ENCODE results near the gene DMC1. TPM values are rescaled to one million over a fixed set of nuclear protein-coding genes. Genes with fewer than 3 reads are reported as not detected.

DMC1 gene
- total and polyA plus RNA-seq, 2 of the 13 experiments (the other 11 are each of a cell fraction or from before 2014, with no cell fraction given), result 0.82 TPM; not detected in 1

DNA sequence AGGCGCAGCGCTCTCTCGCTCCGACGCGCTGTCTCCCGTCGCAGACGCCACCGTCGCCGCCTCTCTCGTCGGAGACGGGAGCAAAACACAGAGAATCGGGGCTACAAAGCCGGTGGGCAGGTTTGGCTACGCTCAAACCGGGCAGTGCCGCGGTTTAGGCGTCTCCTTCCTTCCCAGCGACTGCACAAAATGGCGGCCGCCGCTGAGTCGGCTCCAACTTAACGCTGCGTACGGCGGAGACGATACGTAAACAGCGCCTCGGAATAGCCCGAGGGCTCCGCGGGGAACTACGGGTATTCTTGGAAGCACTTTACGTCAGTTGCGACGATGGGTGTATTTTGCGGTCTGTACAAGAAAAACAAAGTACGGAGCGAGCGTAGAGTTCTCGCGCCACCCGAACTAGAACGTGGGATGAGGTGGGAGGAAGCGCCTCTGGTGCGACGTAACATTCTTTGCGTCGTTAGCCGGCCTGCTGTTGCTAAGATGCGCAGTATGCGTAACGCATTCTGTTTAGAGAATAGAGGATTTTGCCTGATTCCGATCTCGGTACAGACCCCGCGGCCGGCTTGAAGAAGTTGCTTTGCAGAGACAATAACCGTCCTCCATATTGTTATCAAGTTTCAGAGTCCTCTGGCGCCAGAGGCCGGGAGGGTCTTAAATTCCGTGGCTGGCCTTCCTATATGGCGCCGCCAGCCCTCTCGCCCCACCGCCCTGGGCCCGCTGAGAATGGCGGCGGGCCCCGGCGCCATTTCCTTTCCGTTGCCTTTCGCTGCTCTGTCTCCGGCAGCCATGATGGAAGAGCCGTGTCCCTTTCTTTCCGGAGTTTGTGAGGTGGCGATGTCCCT is 63.6 kb downstream of the DMC1 start, which contains the start of gene DDX17 (continued):
- TF ChIP-seq, protein P1, sequence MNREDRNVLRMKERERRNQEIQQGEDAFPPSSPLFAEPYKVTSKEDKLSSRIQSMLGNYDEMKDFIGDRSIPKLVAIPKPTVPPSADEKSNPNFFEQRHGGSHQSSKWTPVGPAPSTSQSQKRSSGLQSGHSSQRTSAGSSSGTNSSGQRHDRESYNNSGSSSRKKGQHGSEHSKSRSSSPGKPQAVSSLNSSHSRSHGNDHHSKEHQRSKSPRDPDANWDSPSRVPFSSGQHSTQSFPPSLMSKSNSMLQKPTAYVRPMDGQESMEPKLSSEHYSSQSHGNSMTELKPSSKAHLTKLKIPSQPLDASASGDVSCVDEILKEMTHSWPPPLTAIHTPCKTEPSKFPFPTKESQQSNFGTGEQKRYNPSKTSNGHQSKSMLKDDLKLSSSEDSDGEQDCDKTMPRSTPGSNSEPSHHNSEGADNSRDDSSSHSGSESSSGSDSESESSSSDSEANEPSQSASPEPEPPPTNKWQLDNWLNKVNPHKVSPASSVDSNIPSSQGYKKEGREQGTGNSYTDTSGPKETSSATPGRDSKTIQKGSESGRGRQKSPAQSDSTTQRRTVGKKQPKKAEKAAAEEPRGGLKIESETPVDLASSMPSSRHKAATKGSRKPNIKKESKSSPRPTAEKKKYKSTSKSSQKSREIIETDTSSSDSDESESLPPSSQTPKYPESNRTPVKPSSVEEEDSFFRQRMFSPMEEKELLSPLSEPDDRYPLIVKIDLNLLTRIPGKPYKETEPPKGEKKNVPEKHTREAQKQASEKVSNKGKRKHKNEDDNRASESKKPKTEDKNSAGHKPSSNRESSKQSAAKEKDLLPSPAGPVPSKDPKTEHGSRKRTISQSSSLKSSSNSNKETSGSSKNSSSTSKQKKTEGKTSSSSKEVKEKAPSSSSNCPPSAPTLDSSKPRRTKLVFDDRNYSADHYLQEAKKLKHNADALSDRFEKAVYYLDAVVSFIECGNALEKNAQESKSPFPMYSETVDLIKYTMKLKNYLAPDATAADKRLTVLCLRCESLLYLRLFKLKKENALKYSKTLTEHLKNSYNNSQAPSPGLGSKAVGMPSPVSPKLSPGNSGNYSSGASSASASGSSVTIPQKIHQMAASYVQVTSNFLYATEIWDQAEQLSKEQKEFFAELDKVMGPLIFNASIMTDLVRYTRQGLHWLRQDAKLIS (CRISPR knock-in tag; IDR thresholded peaks at IDR 0.05), result no peak
- TF ChIP-seq RXRB (CRISPR knock-in tag; IDR thresholded peaks at IDR 0.05; ENCODE audit: borderline replicate concordance), result no peak; the same call in none of the 2 replicates
- TF ChIP-seq CC2D1A (CRISPR knock-in tag; IDR thresholded peaks at IDR 0.05), result no peak
- no peak for TF ChIP-seq ZNF850 (CRISPR knock-in tag; conservative IDR thresholded peaks at IDR 0.05)
- TF ChIP-seq, protein P2, sequence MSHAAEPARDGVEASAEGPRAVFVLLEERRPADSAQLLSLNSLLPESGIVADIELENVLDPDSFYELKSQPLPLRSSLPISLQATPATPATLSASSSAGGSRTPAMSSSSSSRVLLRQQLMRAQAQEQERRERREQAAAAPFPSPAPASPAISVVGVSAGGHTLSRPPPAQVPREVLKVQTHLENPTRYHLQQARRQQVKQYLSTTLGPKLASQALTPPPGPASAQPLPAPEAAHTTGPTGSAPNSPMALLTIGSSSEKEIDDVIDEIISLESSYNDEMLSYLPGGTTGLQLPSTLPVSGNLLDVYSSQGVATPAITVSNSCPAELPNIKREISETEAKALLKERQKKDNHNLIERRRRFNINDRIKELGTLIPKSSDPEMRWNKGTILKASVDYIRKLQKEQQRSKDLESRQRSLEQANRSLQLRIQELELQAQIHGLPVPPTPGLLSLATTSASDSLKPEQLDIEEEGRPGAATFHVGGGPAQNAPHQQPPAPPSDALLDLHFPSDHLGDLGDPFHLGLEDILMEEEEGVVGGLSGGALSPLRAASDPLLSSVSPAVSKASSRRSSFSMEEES (CRISPR knock-in tag; IDR thresholded peaks at IDR 0.05), result no peak
- TF ChIP-seq MTF1 (CRISPR knock-in tag; IDR thresholded peaks at IDR 0.05), result no peak
- TF ChIP-seq, protein P3, sequence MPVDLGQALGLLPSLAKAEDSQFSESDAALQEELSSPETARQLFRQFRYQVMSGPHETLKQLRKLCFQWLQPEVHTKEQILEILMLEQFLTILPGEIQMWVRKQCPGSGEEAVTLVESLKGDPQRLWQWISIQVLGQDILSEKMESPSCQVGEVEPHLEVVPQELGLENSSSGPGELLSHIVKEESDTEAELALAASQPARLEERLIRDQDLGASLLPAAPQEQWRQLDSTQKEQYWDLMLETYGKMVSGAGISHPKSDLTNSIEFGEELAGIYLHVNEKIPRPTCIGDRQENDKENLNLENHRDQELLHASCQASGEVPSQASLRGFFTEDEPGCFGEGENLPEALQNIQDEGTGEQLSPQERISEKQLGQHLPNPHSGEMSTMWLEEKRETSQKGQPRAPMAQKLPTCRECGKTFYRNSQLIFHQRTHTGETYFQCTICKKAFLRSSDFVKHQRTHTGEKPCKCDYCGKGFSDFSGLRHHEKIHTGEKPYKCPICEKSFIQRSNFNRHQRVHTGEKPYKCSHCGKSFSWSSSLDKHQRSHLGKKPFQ (CRISPR knock-in tag; IDR thresholded peaks at IDR 0.05; ENCODE audit: insufficient replicate concordance), result peak; percentile 59
- TF ChIP-seq THAP11 (CRISPR knock-in tag; IDR thresholded peaks at IDR 0.05), result 0 out of 2 replicates have a peak, but pooled peaks have one; percentile 14
- no peak for TF ChIP-seq FOSL2 (CRISPR knock-in tag; IDR thresholded peaks at IDR 0.05)
- TF ChIP-seq, protein P4, sequence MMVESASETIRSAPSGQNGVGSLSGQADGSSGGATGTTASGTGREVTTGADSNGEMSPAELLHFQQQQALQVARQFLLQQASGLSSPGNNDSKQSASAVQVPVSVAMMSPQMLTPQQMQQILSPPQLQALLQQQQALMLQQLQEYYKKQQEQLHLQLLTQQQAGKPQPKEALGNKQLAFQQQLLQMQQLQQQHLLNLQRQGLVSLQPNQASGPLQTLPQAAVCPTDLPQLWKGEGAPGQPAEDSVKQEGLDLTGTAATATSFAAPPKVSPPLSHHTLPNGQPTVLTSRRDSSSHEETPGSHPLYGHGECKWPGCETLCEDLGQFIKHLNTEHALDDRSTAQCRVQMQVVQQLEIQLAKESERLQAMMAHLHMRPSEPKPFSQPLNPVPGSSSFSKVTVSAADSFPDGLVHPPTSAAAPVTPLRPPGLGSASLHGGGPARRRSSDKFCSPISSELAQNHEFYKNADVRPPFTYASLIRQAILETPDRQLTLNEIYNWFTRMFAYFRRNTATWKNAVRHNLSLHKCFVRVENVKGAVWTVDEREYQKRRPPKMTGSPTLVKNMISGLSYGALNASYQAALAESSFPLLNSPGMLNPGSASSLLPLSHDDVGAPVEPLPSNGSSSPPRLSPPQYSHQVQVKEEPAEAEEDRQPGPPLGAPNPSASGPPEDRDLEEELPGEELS (CRISPR knock-in tag; IDR thresholded peaks at IDR 0.05), result 0 out of 2 replicates have a peak, but pooled peaks have one; percentile 18
- peak; percentile 44 for TF ChIP-seq PRPF4 (IDR thresholded peaks at IDR 0.05; ENCODE audit: low read depth, low read length, poor library complexity, severe bottlenecking)
- TF ChIP-seq, protein P5, sequence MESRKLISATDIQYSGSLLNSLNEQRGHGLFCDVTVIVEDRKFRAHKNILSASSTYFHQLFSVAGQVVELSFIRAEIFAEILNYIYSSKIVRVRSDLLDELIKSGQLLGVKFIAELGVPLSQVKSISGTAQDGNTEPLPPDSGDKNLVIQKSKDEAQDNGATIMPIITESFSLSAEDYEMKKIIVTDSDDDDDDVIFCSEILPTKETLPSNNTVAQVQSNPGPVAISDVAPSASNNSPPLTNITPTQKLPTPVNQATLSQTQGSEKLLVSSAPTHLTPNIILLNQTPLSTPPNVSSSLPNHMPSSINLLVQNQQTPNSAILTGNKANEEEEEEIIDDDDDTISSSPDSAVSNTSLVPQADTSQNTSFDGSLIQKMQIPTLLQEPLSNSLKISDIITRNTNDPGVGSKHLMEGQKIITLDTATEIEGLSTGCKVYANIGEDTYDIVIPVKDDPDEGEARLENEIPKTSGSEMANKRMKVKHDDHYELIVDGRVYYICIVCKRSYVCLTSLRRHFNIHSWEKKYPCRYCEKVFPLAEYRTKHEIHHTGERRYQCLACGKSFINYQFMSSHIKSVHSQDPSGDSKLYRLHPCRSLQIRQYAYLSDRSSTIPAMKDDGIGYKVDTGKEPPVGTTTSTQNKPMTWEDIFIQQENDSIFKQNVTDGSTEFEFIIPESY (CRISPR knock-in tag; IDR thresholded peaks at IDR 0.05), result peak; percentile 95
- TF ChIP-seq, protein P6, sequence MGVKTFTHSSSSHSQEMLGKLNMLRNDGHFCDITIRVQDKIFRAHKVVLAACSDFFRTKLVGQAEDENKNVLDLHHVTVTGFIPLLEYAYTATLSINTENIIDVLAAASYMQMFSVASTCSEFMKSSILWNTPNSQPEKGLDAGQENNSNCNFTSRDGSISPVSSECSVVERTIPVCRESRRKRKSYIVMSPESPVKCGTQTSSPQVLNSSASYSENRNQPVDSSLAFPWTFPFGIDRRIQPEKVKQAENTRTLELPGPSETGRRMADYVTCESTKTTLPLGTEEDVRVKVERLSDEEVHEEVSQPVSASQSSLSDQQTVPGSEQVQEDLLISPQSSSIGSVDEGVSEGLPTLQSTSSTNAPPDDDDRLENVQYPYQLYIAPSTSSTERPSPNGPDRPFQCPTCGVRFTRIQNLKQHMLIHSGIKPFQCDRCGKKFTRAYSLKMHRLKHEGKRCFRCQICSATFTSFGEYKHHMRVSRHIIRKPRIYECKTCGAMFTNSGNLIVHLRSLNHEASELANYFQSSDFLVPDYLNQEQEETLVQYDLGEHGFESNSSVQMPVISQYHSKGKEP (CRISPR knock-in tag; IDR thresholded peaks at IDR 0.05), result 0 out of 2 replicates have a peak, but pooled peaks have one; percentile 54
- no peak for TF ChIP-seq ZNF234 (CRISPR knock-in tag; conservative IDR thresholded peaks at IDR 0.05)
